ENCODE data around the gene TNXB. TPM values are rescaled to one million over a fixed set of nuclear protein-coding genes. Genes with fewer than 3 reads are reported as not detected.

Gene TNXB
- total RNA-seq, 1 donor from 2014 or later: 6.0 TPM

- Mint-ChIP-seq H3K9me3 (ENCODE audit: unreplicated experiment) (no peaks in the 10 kb centered on the region), H3K4me1 (ENCODE audit: low read depth, unreplicated experiment) (no peaks in the 10 kb centered on the region), H3K27ac (ENCODE audit: unreplicated experiment) (no peak overlapping the region), H3K27me3 (ENCODE audit: unreplicated experiment) (peaks cover 14% of the 10 kb centered on the region), H3K4me3 (ENCODE audit: unreplicated experiment) (no peak overlapping the region), H3K36me3 (ENCODE audit: unreplicated experiment) (no peaks in the 10 kb centered on the region)
- TF ChIP-seq CTCF (IDR thresholded peaks at IDR 0.05; ENCODE audit: partially characterized antibody, unreplicated experiment): no peak
- no peak for DNase-seq
Observed at GRCh38 chr6:32137454-32137853, 28.3 kb upstream of the TNXB start.

GRCh38 chr6:32133786-32134185, 24.6 kb upstream of the TNXB start:
- Mint-ChIP-seq H3K4me1 (ENCODE audit: low read depth, unreplicated experiment) (peaks cover 4% of the 10 kb centered on the region), H3K9me3 (ENCODE audit: unreplicated experiment) (no peaks in the 10 kb centered on the region), H3K4me3 (ENCODE audit: unreplicated experiment) (no peak overlapping the region), H3K36me3 (ENCODE audit: unreplicated experiment) (no peaks in the 10 kb centered on the region), H3K27ac (ENCODE audit: unreplicated experiment) (no peak overlapping the region), H3K27me3 (ENCODE audit: unreplicated experiment) (peaks cover 3% of the 10 kb centered on the region)
- no peak for DNase-seq
- TF ChIP-seq CTCF (IDR thresholded peaks at IDR 0.05; ENCODE audit: partially characterized antibody, unreplicated experiment): no peak

GRCh38 chr6:32132110-32132509, 23.0 kb upstream of the TNXB start:
- no peak overlapping the region for H3K27ac Mint-ChIP-seq (ENCODE audit: unreplicated experiment)
- no peak for DNase-seq
- no peak overlapping the region for H3K4me3 Mint-ChIP-seq (ENCODE audit: unreplicated experiment)
- H3K27me3 Mint-ChIP-seq (ENCODE audit: unreplicated experiment): peaks cover 7% of the 10 kb centered on the region
- H3K9me3 Mint-ChIP-seq (ENCODE audit: unreplicated experiment): peaks cover 8% of the 10 kb centered on the region
- H3K36me3 Mint-ChIP-seq (ENCODE audit: unreplicated experiment): no peaks in the 10 kb centered on the region
- H3K4me1 Mint-ChIP-seq (ENCODE audit: low read depth, unreplicated experiment): peaks cover 11% of the 10 kb centered on the region
- TF ChIP-seq CTCF (IDR thresholded peaks at IDR 0.05; ENCODE audit: partially characterized antibody, unreplicated experiment): no peak

GRCh38 chr6:32131439-32131948, 22.4 kb upstream of the TNXB start:
- peaks cover 12% of the 10 kb centered on the region for H3K27me3 Mint-ChIP-seq (ENCODE audit: unreplicated experiment)
- H3K36me3 Mint-ChIP-seq (ENCODE audit: unreplicated experiment): no peaks in the 10 kb centered on the region
- no peak for DNase-seq
- H3K27ac Mint-ChIP-seq (ENCODE audit: unreplicated experiment): peak overlapping the region; percentile 66
- H3K9me3 Mint-ChIP-seq (ENCODE audit: unreplicated experiment): peaks cover 10% of the 10 kb centered on the region
- H3K4me3 Mint-ChIP-seq (ENCODE audit: unreplicated experiment): peak overlapping the region; percentile 59
- H3K4me1 Mint-ChIP-seq (ENCODE audit: low read depth, unreplicated experiment): peaks cover 15% of the 10 kb centered on the region
- no peak for TF ChIP-seq CTCF (IDR thresholded peaks at IDR 0.05; ENCODE audit: partially characterized antibody, unreplicated experiment)

- H3K4me3 Mint-ChIP-seq (ENCODE audit: unreplicated experiment): peak overlapping the region; percentile 96
Observed at GRCh38 chr6:32129297-32130088, 20.4 kb upstream of the TNXB start.

More at GRCh38 chr6:32129297-32130088, 20.4 kb upstream of the TNXB start:
- Mint-ChIP-seq H3K9me3 (ENCODE audit: unreplicated experiment) (peaks cover 12% of the 10 kb centered on the region), H3K27me3 (ENCODE audit: unreplicated experiment) (peaks cover 14% of the 10 kb centered on the region), H3K4me1 (ENCODE audit: low read depth, unreplicated experiment) (peaks cover 15% of the 10 kb centered on the region), H3K36me3 (ENCODE audit: unreplicated experiment) (peaks cover under 1% of the 10 kb centered on the region), H3K27ac (ENCODE audit: unreplicated experiment) (peak overlapping the region; percentile 76)
- TF ChIP-seq CTCF (IDR thresholded peaks at IDR 0.05; ENCODE audit: partially characterized antibody, unreplicated experiment): no peak
- DNase-seq: no peak
